GM12801 (cell line): ENCODE measurements around the gene MACROD2.

Source experiments
- CTCF ChIP-seq: IDR thresholded peaks from one replicate; pipeline ENCODE4 v1.5.1; 2011; ENCODE audit warnings: control low read depth; ENCODE audit not compliant: insufficient read length; ENCODE audit errors: extremely low read depth

Gene MACROD2

DNA sequence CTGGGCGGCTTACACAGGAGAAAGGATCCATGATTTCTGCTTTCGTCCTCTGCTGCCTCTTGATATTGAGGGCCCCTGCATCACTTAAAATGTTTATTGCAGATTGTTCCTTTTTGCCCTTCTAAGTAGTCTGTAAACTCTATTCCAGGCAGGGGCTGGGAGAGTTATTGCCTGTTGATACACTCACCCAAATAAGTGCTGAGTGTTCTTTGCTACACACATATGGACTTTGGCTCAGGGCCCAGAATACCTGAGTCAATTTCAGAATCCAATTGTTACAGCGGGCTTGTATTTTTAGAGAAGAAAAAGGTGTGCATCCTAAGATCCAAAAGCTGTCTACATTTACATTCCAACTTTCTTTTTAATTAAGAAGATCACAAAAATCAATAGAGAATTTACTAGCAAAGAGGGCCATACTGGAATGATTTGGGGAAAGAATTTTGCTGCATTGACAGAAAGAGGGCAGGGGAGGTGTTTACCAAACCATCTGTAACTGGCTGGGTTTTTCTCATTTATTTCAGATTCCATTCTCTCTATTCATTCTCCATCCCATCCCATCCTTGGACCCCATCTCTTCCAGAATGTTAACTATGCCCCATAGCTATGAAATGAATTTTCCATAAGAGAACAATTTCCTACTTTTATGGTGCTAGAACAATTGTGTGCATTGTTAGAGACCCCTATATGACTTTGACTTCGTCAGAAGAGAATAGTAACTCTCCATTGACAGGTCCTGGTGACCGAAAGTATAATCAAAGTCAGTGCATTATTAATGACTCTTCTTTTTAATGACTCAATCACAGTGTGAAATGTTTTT is 1302.0 kb downstream of the MACROD2 start:
- TF ChIP-seq CTCF: no peak

DNA sequence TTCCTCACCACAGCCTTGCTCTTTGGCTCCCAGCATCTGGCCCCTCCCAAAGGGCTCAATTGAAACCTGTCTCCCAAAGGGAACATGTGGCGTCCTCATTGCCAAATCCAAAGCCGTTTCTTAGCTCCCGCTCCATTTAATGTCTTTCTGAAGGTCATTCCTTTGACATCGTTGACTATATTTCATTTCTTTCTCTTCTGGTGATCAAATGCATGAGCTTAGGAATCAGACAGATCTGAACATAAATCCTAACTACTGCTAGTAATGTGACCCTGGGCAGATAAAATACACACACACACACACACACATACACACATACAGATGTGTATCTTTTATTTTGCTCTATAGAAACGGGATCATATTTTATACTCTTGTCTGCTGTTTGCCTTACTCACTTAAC is 1306.8 kb downstream of the MACROD2 start:
- no peak for TF ChIP-seq CTCF

DNA sequence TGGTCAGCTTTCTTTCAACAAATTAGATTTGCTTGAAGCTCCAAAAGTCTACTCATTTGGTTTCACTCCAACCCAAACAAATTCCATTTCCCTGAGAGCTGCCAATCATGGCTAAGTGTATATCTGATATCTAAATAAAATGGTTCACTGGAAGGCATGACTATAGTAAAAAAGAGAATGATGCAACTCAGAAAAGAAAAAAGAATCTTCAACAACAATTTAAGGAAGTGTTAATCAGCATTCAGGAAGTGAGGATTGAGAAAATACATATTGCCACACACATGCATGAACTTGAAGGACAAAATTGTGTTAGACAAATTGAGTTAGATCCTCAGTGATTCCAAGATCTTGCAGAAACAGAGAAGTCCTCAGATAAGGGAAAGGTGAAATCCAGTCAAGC is 1315.0 kb downstream of the MACROD2 start:
- TF ChIP-seq CTCF: no peak

GRCh38 chr20:15316556-15316955 is 1321.2 kb downstream of the MACROD2 start:
- TF ChIP-seq CTCF: no peak

DNA sequence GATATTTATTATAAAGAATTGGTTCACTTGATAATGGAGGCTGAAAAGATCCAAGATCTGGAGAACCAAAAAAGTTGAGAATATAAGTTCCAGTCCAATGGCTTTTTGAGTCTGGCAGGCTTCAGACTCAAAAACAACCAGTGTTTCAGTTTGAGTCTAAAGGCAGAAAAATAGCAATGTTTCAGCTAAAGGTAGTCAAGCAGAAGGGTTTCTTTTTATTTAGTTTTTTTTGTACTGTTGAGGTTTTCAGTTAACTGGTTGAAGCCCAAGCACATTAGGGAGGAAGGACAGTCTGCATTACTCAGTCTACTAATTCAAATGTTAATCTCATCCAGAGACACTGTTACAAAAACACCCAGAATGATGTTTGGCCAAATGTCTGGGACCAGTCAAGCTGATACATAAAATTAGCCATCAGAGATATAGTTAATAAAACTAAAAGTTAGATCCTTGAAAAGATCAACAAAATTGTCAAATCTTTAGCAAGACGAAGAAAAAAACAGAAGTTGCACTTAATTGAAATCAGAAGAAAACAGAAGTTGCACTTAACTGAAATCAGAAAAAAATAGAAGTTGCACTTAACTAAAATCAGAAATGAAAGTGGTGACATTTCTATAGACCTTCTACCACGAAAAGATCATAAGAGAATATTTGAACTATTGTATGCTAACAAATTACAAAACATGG is 1322.4 kb downstream of the MACROD2 start:
- no peak for TF ChIP-seq CTCF

DNA sequence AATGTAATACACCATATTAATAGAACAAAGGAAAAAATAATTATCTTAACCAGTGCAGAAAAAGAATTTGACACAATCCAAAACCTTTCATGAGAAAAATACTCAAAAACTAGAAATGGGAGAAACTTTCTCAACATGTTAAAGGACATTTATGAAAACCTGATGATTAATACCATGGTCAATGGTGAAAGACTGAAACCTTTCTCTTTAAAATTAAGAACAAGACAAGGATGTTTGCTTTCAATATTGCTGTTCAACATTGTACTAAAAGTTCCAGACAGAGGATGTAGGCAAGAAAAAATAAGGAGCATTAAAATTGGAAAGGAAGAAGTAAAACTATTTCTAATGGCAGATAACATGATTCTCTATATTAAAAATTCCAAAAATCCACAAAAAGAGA is 1323.4 kb downstream of the MACROD2 start:
- no peak for TF ChIP-seq CTCF

- TF ChIP-seq CTCF: no peak
Measured at GRCh38 chr20:15319439-15319838, 1324.1 kb downstream of the MACROD2 start.
